Gastroesophageal sphincter (tissue), 3 donors: ENCODE measurements around the gene MOV10.

ENCODE experiments used
- CTCF ChIP-seq, 4 experiments: fragments of 200-600 bp in 2 of 4; fragments of 450-650 bp in 2 of 4; sonication (generic) in 1 of 4; IDR thresholded peaks; one replicate each; pipeline ENCODE4 v1.5.1; 2017 to 2019; ENCODE audit warnings: antibody characterized with exemption in 4 of 4, mild to moderate bottlenecking in 2 of 4, moderate library complexity in 2 of 4
- POLR2A ChIP-seq, 2 donors: fragments of 450-650 bp; IDR thresholded peaks; one replicate each; pipeline ENCODE4 v1.6.1; 2017; ENCODE audit warnings: antibody characterized with exemption in 2 of 2, mild to moderate bottlenecking in 2 of 2, moderate library complexity in 1 of 2

GRCh38 chr1:112685913-112686312, 11.5 kb downstream of the MOV10 start:
- no peak for TF ChIP-seq CTCF (IDR thresholded peaks at IDR 0.05)
- no peak for TF ChIP-seq POLR2A (IDR thresholded peaks at IDR 0.05)
